Nephron progenitor cell (in vitro differentiated cells): ENCODE measurements around the gene BET1L.

Experiments used
- DNase-seq: peaks from one replicate; pipeline ENCODE4 v3.0.0; 2021
- H3K27ac Mint-ChIP-seq: 2 replicates; pipeline ENCODE4 v1.8.0; 2021; ENCODE audit warnings: mild to moderate bottlenecking, moderate library complexity, mixed read lengths
- H3K27me3 Mint-ChIP-seq: 2 replicates; pipeline ENCODE4 v1.8.0; 2021; ENCODE audit warnings: mild to moderate bottlenecking, low read depth, mixed read lengths; ENCODE audit not compliant: poor library complexity
- H3K36me3 Mint-ChIP-seq: 2 replicates; pipeline ENCODE4 v1.8.0; 2021; ENCODE audit warnings: low read depth, mixed read lengths
- H3K4me1 Mint-ChIP-seq: 2 replicates; pipeline ENCODE4 v1.8.0; 2021; ENCODE audit warnings: mixed read lengths
- H3K4me3 Mint-ChIP-seq: 2 replicates; pipeline ENCODE4 v1.8.0; 2021; ENCODE audit warnings: mild to moderate bottlenecking, moderate library complexity, mixed read lengths
- H3K9me3 Mint-ChIP-seq: 2 replicates; pipeline ENCODE4 v1.8.0; 2021; ENCODE audit warnings: mild to moderate bottlenecking, moderate library complexity, mixed read lengths
- CTCF ChIP-seq: fragments of 200-600 bp; sonication (generic); IDR thresholded peaks from 2 replicates; pipeline ENCODE4 v1.5.0; 2021; ENCODE audit warnings: antibody characterized with exemption

Gene BET1L

GRCh38 chr11:210122-210802, 3.1 kb upstream of the BET1L start:
- no peak for DNase-seq
- peaks cover 23% of the 10 kb centered on the region for H3K36me3 Mint-ChIP-seq
- peak overlapping the region; percentile 82 for H3K27ac Mint-ChIP-seq
- H3K9me3 Mint-ChIP-seq = no peaks in the 10 kb centered on the region
- no peak for TF ChIP-seq CTCF
- peaks cover 33% of the 10 kb centered on the region for H3K4me1 Mint-ChIP-seq
- H3K4me3 Mint-ChIP-seq = peak overlapping the region; percentile 97
- no peaks in the 10 kb centered on the region for H3K27me3 Mint-ChIP-seq

DNA sequence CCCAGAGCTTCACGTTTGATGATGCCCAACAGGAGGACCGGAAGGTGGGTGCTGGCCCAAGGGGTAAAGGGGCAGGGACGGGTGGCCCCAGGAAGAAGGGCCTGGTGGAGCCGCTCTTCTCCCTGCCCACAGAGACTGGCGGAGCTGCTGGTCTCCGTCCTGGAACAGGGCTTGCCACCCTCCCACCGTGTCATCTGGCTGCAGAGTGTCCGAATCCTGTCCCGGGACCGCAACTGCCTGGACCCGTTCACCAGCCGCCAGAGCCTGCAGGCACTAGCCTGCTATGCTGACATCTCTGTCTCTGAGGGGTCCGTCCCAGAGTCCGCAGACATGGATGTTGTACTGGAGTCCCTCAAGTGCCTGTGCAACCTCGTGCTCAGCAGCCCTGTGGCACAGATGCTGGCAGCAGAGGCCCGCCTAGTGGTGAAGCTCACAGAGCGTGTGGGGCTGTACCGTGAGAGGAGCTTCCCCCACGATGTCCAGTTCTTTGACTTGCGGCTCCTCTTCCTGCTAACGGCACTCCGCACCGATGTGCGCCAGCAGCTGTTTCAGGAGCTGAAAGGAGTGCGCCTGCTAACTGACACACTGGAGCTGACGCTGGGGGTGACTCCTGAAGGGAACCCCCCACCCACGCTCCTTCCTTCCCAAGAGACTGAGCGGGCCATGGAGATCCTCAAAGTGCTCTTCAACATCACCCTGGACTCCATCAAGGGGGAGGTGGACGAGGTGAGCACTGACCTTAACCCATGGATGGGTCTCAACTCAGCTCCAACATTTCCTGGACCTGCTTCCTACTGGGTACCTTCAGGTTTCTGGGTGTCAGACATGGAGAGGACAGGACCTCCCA, 2.3 kb upstream of the BET1L start:
- no peak for TF ChIP-seq CTCF
- H3K4me1 Mint-ChIP-seq = peaks cover 34% of the 10 kb centered on the region
- no peaks in the 10 kb centered on the region for H3K27me3 Mint-ChIP-seq
- peak overlapping the region; percentile 82 for H3K27ac Mint-ChIP-seq
- H3K4me3 Mint-ChIP-seq = peak overlapping the region; percentile 97
- DNase-seq = no peak
- peaks cover 22% of the 10 kb centered on the region for H3K36me3 Mint-ChIP-seq
- H3K9me3 Mint-ChIP-seq = no peaks in the 10 kb centered on the region

DNA sequence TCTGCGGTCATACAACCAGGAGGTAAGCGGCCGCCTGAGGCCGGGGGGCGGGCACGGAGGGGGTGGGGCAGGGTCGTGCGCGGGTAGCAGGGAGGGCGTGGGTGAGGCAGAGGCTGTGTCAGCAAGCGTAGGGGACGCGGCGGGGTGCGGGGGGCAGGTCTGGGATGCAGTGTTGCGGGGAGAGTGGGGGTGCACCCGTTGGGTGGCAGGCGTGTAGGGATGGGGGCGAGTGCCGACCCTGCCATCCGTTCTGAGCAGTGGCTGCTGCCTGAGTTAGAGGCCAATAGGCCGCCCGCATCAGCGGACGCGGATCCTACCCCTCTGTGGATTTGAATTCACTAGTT, 1.7 kb upstream of the BET1L start:
- Mint-ChIP-seq H3K4me3 (peak overlapping the region; percentile 97), H3K4me1 (peaks cover 34% of the 10 kb centered on the region), H3K36me3 (peaks cover 20% of the 10 kb centered on the region), H3K27me3 (no peaks in the 10 kb centered on the region), H3K9me3 (no peaks in the 10 kb centered on the region), H3K27ac (peak overlapping the region; percentile 59)
- no peak for TF ChIP-seq CTCF
- no peak for DNase-seq

- Mint-ChIP-seq H3K4me3 (peak overlapping the region; percentile 97), H3K36me3 (peaks cover 22% of the 10 kb centered on the region), H3K27me3 (no peaks in the 10 kb centered on the region), H3K4me1 (peaks cover 34% of the 10 kb centered on the region), H3K9me3 (no peaks in the 10 kb centered on the region), H3K27ac (peak overlapping the region; percentile 100)
- DNase-seq = peak; percentile 78
- no peak for TF ChIP-seq CTCF
These were observed 1.1 kb upstream of the BET1L start for GRCh38 chr11:208181-208916.

- Mint-ChIP-seq H3K4me1 (peaks cover 34% of the 10 kb centered on the region), H3K27me3 (no peaks in the 10 kb centered on the region), H3K4me3 (peak overlapping the region; percentile 97), H3K27ac (peak overlapping the region; percentile 100), H3K36me3 (peaks cover 23% of the 10 kb centered on the region), H3K9me3 (no peaks in the 10 kb centered on the region)
- no peak for DNase-seq
- TF ChIP-seq CTCF = no peak
These were observed 623 bp upstream of the BET1L start for GRCh38 chr11:207863-208180.
